Fibroblast of peridontal ligament (primary cell): ENCODE data around the gene SLCO3A1.

ENCODE experiments used
- DNase-seq: peaks from one replicate; pipeline ENCODE4 v3.0.0-alpha.2; 2010; ENCODE audit errors: extremely low read depth

The SLCO3A1 gene

DNA sequence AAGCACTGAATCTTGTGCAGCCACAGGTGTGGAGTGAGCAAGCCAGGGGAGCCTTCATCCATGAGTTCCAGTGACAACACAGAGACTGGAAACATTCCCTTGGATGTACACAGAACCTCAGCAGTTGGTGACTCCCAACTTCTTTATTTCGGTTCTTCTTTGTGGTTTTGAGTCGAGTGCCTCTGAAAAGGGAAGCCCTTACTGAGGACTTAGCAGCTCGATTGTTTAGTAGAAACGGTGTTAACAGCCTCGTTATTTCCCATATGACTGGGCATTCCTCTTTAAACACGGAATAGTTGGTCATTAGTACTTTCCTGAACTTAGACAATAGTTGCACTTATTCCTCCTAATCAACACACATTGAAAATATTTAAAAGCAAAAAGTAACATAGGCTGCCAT is 7.7 kb downstream of the SLCO3A1 start:
- no peak for DNase-seq

DNA sequence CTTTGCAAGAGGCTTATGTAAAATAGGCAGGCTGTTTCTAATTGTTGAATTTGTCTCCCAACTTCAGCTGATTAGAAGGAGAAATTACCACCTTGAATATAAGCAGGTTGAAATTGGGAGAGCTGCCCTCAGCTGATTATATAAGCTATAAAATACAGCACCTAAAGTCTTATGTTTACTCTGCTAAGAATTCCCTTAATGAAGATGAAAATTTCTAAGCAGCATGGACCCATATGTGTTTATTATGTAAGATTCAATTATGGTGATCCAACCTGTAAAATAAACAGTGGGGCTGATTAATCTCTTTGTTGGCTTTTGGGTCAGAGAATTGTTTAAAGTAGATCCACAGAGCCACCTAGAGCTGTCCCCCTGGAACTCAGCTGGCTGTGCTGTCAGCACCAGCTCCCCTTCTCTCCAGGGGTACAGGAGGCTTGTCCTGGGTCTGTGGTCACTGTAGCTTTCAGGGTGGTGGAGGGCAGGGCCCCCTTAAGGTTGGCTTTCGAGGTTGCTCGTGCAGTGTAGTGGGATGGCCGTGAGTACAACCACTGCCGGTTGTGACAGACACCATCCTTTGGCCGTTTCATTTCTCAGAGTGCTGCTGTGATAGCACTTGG is 9.5 kb downstream of the SLCO3A1 start:
- DNase-seq = no peak

- DNase-seq = no peak
These were observed 10.2 kb downstream of the SLCO3A1 start for GRCh38 chr15:91863621-91864255.

- no peak for DNase-seq
These were observed 11.2 kb downstream of the SLCO3A1 start for GRCh38 chr15:91864664-91865063.

DNA sequence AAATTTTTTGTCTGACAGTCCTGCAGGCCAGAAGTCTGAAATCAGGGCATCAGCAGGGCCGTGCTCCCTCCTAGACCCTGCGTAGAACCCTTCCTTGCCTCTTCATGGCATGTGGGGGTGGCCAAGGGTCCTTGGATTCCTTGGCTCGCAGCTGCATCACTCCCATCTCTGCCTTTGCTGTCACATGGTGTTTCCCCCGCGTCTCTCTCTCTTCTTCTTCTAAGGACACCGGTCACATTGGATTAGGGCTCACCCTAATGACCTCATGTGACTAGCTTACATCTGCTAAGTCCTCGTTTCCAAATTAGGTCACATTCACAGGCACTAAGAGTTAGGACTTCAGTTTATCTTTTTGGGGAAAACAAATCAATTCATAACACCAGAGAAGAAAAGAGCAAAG is 12.0 kb downstream of the SLCO3A1 start:
- no peak for DNase-seq

- peak; percentile 20 for DNase-seq
These were observed 12.4 kb downstream of the SLCO3A1 start for GRCh38 chr15:91865950-91866349.

- DNase-seq = no peak
These were observed 12.9 kb downstream of the SLCO3A1 start for GRCh38 chr15:91866371-91866905.

DNA sequence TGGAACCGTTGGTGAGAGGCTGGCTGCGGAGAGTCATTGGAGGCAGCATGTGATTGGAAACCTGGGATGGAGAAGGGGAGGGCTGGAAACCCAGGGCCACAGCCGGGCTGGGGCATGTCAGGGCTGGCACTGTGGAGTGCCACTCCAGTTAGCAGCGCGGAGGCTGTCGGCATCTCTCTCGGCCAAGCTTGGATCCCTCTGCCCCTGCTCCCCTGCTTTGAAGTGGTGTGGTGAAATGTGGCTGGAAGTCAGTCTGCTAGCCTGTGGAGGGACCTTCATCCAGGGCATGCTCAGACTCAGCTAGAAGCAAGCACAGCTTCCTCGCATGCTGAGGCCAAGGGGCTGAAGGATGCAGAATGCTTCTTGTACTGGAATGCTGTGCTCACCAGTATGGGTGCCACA is 13.5 kb downstream of the SLCO3A1 start:
- DNase-seq = peak; percentile 44

DNA sequence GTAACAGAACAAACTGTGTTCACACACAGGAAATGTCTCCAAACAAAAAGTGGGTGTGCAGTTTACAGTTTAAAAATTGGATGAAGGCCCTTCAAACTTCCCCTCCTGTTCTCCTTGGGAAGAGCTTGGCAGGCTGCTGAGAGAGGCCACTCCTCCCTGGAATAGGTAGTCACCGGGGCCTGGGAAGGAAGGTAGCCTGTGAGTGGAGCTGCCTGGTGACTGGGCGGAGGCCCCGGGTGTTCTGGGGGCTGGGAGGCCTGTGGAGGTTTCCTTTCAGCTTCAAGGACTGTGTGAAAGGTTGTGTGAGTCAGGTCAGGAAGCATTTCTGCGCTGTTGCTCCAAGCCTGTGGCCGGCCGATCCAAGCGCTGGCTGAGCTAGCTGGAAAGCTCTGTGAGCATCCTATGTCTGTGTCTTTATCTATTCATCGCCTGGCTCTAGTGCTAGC is 14.1 kb downstream of the SLCO3A1 start:
- DNase-seq = peak; percentile 87

DNA sequence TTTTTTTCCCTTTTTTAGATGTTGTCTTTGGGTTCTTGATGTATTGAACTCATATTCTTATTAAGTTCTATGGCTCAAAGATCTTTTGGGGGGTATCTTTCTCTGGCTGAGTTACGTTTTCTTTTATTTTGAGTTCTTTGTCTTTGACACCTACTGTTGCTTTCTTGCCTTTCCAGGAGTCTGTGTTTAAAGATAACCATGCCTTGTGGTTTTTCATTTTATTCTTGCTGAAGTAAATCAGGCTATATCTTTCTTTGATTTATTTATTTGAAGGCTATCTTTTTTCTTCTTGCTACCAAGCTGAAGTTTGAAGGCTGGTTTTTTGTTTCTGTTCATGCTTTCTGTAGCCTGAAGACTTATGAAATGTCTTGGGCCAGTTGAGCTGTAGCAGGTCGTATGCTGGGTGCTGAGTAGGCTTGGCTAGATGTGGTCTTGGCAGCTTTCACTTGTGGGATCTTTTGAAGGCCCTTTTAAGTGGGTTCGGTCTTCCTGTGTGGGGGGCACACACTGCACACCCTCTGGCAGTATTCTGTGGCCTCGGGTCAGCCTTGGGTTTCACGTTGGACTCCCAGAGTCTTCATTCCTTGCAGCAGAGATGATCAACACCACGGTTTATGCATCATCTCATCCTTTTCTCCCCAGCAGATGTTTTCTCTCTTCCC is 17.5 kb downstream of the SLCO3A1 start:
- no peak for DNase-seq

GRCh38 chr15:91871837-91872236 is 18.3 kb downstream of the SLCO3A1 start:
- DNase-seq = no peak

DNA sequence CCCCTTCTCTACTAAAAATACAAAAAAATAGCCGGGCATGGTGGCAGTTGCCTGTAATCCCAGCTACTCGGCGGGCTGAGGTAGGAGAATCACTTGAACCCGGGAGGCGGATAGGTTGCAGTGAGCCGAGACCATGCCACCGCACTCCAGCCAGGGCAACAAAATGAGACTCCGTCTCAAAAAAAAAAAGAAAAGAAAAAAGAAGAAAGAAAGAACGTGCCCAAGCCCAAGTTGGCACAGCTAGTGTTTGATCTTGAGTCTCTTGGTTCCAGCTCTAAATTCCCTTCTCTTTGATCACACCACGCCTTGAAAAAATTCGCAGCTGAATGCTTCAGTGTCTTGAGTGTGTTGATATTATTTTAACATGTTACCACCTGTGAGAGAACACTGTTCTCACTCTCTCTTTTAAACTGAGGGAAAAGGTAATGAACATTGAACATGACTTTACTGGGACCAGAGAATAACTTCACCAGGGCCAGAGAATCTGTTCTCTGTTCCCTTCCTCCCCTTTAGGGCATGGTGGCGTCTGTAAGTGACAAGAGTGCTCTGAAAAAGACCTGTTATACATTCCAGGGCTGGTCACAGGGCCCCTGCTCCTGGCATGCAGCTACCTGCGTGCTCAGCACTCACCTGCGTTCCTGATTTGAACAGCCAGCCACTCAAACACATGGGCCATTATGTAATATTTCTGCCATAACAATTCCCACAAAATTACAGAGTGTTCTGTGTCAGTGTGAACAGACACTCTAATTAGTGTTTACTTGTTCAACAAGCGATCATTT is 19.0 kb downstream of the SLCO3A1 start:
- no peak for DNase-seq

GRCh38 chr15:91873138-91873536 is 19.6 kb downstream of the SLCO3A1 start:
- DNase-seq = no peak

DNA sequence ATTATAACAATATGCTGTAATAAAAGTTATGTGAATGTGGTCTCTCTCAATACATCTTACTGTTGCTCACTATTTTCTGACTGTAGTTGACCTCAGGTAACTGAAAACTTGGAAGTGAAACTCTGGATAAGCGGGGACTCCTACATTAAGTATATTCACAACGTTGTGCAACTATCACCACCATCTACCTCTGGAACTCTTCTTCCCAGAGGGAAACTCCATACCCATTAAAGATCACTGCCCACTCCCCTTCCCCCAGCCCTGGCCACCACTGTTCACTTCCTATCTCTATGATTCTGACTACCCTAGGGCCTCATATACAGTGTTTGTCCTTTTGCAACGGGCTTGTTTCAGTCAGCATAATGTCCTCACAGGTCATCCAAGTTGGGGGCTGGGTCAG is 20.7 kb downstream of the SLCO3A1 start:
- no peak for DNase-seq

GRCh38 chr15:91874992-91875660 is 21.6 kb downstream of the SLCO3A1 start:
- DNase-seq = no peak

DNA sequence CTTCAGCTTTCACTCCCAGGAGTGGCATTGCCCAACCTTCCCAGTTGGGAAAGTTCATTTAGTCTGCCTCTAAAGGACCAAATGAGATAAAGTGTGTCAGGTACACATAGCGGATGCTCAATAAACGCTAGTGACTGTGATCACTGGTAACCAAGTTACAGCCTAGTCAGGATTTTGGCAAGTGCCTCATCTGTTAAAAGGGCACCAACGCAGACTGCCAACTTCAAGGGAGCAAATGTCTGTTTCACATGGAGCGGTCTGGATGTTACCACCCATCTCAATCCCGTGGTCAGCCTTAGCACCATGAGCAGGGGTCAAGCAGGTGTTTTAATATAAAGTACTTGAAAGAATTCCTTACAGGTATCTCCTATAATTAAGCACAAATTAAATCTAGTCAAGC is 22.7 kb downstream of the SLCO3A1 start:
- no peak for DNase-seq

DNA sequence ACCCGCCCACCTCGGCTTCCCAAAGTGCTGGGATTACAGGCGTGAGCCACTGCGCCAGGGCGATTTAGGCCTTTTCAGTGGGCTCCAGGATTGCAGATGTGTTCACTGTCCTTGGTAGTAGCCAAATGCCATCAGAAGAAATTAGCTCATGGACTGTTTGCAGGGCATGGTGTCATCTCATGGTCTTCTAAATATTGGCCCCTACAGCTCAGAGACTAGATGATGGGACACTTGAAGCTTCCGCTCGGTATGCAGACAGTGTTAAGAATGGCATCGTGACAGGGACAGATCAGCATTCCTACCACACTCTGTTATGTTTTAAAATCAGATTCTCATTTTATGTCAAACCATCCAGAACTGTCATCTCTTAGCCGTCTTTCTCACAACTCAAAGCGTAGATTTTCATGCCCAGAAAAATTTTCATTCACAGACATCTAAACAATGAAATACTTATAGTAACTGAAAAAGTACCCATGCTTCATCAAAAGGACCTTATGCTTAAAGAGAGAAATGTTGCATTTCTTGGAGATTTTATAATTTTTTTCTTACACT is 24.9 kb downstream of the SLCO3A1 start:
- DNase-seq = no peak

DNA sequence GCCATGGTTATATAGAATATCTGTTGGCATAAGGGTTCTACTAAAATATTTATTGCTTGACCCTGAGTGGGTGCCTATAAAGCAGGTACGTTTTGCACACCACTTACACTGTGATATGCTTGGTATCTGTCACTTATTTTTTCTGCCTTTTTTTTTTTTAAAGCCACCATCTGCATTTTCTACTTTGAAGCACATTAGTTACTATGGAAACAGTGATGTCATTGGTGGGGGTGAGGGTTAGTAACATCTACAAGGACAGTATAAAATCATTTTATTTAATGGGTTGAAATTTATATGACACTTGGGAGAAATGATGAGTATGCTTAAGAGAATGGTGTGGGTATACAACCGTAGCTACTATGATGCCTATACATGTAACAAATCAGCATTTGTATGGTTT is 25.6 kb downstream of the SLCO3A1 start:
- no peak for DNase-seq

- no peak for DNase-seq
These were observed 26.9 kb downstream of the SLCO3A1 start for GRCh38 chr15:91880373-91880772.

DNA sequence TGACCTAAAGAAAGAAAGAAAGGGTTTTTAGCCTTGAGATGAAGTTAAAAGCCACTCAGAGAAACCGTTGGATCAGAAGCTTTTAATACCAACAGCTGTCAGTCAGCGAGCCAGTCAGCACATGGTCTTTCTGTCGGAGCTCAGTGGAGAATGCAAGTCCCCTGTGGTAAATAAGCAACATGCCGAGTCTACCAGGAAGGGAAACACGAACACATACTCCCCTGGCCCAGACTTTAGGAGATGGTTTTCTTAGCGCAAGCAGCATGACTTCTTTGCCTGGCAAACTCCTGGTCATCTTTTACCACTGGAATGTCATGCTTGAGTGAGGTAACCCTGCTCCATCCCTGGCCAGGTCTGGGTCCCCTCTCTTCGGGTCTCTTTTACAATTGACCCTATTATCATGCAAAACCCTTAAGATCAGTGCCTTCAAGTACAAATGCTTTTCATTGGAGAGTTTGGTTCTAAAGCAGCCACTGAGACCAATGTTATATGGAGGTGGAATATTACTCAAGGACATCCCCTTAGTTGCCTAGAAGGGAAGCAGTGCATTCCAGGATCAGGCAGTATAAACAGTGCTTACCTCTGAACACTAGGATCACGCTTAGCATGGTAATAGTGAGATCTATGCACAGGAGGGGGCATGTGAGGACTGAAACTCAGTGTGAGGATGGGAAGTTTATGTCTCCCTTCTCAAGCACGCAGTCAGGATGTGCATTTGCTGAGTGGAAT is 28.2 kb downstream of the SLCO3A1 start:
- DNase-seq = no peak
